ENCODE measurements around the gene LBX2. TPM values are rescaled to one million over a fixed set of nuclear protein-coding genes. Genes with fewer than 3 reads are reported as not detected.

The LBX2 gene
- total and polyA plus RNA-seq, 9 of the 15 experiments (the other 6 are each of a cell fraction or from before 2014, with no cell fraction given) = 0.39 to 6.2 (median 1.8) TPM; not detected in 1

GRCh38 chr2:74482801-74483674, 16.4 kb downstream of the LBX2 start, which contains the start of the genes CCDC142 and TTC31 (continued):
- TF ChIP-seq MNT (conservative IDR thresholded peaks at IDR 0.05) (peak; percentile 6 to 85), LCOR (CRISPR knock-in tag; IDR thresholded peaks at IDR 0.05) (0 out of 2 replicates have a peak, but pooled peaks have one; percentile 77), SRF (CRISPR knock-in tag; IDR thresholded peaks at IDR 0.05) (peak in 1 of 2 experiments; percentile 4; a peak in 1 of 4 replicates), SIX5 (IDR thresholded peaks at IDR 0.05; ENCODE audit: borderline replicate concordance in 1 of 2, insufficient read depth in 1 of 2, low read depth in 1 of 2, low read length in 2 of 2) (peak; percentile 48 to 60; a peak in 3 of 4 replicates), BHLHE40 (IDR thresholded peaks at IDR 0.05; ENCODE audit: low read length) (no peak), REST (IDR thresholded peaks at IDR 0.05; ENCODE audit: borderline replicate concordance) (peak; percentile 81; the same call in 1 of the 2 replicates), REST (CRISPR knock-in tag; IDR thresholded peaks at IDR 0.05; ENCODE audit: low read depth) (no peak), HIVEP1 (CRISPR knock-in tag; IDR thresholded peaks at IDR 0.05) (no peak), RBBP5 (IDR thresholded peaks at IDR 0.05; ENCODE audit: borderline replicate concordance, insufficient read depth, low read length, poor library complexity, severe bottlenecking) (peak; percentile 54), ZBED1 (IDR thresholded peaks at IDR 0.05) (no peak), MCM2 (IDR thresholded peaks at IDR 0.05; ENCODE audit: low read depth) (no peak), POLR2AphosphoS5 (IDR thresholded peaks at IDR 0.05; ENCODE audit: control insufficient read depth, insufficient read depth, low read depth, low read length) (peak; percentile 81), ZNF444 (CRISPR knock-in tag; IDR thresholded peaks at IDR 0.05) (no peak), TAF1 (IDR thresholded peaks at IDR 0.05; ENCODE audit: control insufficient read depth, extremely low read depth, insufficient read depth, low read length, severe bottlenecking) (peak; percentile 83), RBFOX2 (IDR thresholded peaks at IDR 0.05; ENCODE audit: low read depth, low read length) (peak; percentile 83)

All from K562 (cell line).